GM21367 (cell line): Measurements from ENCODE around the gene HELLS.
"Not testable (repeated sequence)": the region's sequence is repeated elsewhere in the genome, so short reads cannot be mapped to it uniquely, and the experiment has no call there.

Experiments used
- ATAC-seq: cut with Tn5 transposase; IDR thresholded peaks from one replicate; pipeline ENCODE4 v1.9.1; 2021; ENCODE audit not compliant: unreplicated experiment

HELLS gene

DNA sequence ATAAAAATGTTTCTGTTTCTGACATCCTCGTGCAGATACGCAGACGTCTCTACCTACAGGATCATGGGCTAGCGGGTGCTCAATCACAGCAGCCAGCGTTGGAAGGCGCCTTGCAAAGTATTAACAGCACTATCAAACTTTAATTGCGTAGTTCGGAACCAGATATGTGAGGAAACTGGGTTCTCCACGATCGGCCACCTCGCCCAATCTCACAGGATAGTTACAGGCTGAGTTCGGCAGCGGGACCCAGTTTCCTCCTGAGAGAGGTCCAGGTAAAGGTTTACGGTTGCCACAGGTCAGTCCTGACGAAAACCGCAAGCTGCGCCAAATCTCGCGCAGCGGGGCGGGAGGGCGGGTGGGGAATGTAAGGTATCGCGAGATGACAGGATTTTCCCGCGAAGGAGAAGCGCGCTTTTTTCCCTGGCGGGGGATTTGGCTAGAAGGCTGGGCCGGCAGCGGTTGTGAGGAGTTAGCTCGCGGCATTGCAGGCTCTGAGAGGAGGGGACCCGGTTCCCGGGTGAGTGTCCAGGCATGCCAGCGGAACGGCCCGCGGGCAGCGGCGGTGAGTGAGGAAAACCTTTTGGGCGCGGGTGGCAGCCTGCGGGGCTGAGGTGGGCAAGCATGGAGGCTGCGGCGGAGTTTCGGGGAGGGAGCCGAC lies at the start of gene HELLS:
HELLS (plus strand) TSS at position 398 of the 658 bp plus-strand sequence; CDS start at position 532, 134 bp downstream.
- ATAC-seq, result peak; percentile 72

DNA sequence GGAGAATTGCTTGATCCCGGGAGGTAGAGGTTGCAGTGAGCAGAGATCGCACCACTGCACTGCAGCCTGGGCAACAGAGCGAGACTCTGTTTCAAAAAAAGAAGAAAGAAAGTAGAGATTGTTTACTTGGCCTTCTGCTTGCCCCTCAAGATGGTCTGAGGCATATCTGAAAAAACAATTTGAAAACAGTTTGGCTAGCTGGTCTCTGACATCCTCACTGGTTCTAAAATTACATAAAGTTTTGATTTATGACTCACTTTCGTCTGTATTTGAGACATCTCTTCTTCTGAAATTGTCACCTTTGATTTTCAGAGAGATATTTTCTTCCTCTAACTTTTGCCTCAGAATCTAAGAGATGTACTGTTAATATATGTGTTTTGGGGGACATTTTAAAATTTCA lies 49.6 kb upstream of the HELLS start:
- no peak for ATAC-seq

DNA sequence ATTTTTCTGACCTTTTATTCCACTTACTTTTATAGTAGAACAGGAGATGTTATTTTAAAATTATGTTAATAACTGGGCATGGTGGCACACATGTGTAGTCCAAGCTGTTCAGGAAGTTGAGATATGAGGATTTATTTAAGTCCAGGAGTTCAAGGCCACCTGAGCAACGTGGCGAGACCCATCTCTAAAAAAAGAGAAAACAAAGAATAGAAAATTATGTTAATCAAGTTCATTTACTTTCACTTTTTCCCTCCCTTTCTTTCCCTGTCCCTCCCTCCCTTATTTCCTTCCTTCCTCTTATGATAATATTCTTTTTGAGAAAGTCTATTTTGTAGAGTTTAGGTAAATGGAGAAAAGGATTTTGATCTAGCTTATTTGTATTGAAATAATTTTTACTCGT lies 48.9 kb upstream of the HELLS start:
- ATAC-seq, result no peak

DNA sequence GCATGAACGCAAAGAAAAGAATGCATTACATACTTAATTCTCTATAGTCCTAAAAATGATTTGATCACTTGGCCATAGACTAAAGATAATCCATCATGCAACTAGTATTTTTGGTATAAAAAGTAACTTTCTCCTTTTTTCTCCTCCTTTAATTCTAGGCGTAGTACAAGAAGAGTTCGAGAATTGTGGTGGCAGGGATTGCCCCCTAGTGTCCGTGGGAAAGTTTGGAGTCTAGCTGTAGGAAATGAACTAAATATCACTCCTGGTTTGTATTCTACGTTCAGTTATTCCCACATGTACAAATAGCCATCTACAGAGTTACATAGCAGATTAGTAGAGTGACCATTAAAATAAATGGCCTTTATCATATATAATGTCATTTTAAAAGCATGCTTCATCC lies 45.5 kb upstream of the HELLS start:
- no peak for ATAC-seq

DNA sequence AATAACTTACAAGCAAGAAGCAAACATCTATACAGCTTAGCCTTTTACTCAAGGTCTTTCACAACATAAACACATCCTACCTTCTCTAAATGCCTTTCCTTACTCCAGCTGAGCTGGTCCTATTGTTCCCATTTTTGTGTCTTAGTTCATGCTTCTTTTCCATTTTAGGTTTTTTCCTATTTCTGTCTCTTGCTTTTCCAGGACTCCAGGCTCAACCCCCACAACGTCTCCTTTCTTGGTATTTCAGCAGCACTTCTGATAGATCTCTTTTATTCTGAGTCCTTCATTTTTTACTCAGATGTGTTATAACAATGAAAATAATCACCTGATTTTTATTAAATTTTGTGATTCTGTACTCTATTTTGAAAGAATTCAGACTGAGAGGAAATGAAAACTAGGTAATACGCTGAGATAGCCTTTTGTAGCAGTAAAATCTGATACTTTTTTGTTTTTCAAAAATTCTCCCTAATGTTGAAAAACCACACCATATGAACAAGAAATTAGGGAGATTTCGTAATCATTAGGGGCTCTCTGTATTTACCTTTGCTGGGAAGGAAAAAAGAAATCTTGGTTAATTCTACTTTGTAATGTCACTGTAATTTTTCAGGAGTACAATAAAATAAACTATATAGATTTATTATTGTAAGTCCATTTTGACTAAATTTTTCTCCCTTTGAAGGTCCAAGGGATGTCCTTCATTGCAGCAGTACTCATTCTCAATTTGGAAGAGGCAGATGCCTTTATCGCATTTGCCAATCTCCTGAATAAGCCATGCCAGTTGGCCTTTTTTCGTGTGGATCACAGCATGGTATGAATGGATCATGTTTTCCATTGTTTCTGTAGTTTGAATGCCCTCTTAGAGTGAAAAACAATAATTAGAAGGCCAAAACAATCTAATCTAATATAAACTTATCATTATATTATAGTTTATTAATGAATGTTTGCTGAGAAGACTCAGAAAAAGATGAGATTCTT lies 24.0 kb upstream of the HELLS start:
- no peak for ATAC-seq

DNA sequence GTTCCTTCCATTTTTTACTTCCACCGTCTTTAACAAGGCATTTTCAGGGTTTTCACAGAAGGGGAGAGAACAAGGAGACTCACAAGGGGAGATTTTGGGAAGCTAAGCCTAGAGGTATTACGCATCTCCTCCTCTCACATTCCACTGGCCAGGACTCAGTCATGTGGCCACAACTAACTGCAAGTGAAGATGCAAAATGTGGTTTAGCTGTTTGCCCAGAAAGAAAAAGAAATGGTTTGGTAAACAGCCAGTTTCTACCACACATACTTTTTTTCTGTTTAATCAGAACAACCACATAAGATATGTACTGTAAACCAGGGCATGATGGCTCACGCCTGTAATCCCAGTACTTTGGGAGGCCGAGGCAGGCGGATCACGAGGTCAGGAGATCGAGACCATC lies 21.4 kb upstream of the HELLS start:
- no peak for ATAC-seq

DNA sequence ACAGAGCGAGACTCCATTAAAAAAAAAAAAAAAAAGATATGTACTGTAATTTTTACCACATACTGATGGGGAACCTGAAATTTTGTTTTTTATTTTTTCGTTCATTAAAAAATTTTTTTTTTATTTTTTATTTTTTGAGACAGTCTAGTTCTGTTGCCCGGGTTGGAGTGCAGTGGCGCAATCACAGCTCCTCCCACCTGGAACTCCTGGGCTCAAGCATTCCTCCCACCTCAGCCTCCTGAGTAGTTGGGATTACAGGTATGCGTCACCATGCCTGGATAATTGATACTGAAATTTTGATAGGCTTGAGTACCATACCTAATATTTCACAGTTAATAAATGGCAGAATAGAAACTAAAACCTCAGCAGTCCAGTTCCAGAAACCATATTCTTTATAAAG lies 20.9 kb upstream of the HELLS start:
- no peak for ATAC-seq

DNA sequence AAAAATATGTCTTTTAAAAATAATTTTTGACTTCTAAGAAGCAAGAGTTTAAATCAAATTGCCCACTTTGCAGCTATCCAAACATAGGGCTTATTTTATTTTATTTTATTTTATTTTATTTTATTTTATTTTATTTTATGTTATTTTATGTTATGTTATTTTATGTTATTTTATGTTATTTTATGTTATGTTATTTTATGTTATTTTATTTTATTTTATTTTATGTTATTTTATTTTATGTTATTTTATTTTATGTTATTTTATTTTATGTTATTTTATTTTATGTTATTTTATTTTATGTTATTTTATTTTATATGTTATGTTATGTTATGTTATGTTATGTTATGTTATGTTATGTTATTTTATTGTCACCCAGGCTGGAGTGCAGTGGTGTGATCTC lies 14.0 kb upstream of the HELLS start:
- ATAC-seq, result not testable (repeated sequence)

DNA sequence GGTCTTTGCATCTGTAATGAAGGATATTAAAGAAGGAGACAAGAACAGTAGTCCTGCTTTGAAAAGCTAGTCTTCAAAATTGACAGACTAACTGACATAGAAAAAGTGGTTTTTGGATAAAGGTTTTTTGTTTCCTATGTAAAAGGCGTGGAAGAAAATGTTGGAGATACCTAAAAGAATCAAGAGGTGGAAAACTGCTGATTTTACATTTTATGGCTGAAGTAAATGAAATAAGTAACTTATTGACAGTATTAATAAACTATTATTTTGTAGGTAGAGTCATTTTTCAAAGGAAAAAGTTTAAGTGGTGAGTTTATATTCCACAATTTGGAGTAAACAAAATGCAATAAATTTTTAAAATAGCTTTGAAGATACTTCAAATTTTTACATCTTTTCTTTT lies 12.6 kb upstream of the HELLS start:
- no peak for ATAC-seq

DNA sequence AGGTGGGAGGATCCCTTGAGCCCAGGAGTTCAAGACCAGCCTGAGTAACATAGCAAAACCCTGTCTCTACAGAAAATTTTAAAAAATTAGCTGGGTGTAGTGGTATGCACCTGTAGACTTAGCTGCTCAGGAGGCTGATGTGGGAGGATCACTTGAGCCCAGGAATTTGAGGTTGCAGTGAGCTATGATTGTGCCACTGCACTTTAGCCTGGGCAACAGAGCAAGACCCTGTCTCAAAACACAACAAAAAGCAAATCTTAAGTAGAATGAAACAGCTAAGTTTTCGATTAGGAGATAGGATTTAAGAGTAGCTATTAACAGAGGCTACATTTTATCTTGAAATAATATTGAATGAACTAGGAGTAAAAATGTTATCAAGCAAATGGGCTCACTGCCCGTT lies 3.3 kb upstream of the HELLS start:
- not testable (repeated sequence) for ATAC-seq

DNA sequence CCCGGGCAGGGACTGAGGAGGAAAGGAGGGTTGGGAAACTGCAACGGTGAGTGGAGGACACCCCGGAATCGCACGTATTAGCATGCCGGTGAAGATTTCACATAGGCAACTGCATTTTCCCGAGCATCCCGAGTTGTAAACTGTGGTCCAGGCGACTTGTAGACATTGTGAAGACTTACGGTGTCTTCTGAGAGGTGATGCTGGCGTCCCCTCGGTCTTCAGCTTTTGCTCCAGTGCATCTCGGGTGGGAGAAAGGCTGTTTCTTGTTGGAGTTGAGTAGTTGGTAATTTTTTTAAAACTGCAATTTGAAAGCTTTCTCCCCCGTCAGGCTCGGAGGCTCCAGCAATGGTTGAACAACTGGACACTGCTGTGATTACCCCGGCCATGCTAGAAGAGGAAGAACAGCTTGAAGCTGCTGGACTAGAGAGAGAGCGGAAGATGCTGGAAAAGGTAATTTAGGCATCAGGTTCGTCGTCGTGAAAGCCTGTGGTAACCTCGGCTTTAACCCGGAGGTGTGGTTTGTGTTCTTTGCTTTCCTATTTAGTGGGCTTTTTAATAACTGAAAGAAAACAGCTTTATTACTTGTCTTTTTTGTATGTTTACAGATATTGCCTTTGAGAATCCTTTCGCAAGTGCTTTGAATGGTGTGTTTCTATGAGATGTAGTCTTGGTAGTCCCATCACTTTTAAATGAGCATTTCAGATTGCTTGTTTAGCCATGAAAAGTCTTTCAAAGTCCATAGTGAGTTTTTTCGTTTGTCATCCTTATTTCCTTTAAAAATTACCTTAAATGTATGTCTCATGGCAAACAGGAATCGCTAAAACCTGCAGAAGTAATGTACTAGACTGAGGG lies 687 bp downstream of the HELLS start:
- ATAC-seq, result no peak

DNA sequence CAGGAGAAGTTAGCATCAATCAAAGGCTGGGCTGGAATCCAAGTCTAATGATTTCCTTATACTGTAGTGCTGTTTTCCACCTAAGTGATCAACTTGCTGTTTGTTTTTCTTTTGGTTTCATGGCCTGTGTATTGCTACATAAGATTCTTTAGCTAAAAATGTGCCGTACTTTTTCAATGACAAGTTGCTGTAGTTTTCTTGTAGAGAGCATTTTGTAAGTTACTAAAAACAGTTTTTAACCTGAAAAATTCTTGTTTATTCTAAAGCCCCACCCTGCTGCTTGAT lies 1.3 kb downstream of the HELLS start:
- ATAC-seq, result no peak

DNA sequence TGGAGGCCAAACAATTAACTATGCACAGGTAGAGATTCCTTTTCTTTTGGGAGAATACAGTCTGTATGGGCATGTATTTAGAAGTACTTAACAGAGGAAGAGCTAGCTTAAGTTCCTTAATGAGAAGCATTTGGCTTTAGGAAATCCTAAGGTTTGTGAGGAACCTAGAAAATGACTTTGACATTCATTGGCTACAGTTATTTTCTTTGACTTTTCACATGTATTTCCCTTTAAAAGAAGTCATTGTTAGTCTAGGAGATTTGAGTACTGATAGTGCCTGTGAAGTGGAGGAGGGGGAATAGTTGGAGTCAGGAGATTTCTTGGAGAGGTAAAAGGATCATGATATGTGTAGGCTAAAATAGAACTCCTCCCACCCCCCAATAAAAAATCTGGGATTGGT lies 3.6 kb downstream of the HELLS start:
- no peak for ATAC-seq

DNA sequence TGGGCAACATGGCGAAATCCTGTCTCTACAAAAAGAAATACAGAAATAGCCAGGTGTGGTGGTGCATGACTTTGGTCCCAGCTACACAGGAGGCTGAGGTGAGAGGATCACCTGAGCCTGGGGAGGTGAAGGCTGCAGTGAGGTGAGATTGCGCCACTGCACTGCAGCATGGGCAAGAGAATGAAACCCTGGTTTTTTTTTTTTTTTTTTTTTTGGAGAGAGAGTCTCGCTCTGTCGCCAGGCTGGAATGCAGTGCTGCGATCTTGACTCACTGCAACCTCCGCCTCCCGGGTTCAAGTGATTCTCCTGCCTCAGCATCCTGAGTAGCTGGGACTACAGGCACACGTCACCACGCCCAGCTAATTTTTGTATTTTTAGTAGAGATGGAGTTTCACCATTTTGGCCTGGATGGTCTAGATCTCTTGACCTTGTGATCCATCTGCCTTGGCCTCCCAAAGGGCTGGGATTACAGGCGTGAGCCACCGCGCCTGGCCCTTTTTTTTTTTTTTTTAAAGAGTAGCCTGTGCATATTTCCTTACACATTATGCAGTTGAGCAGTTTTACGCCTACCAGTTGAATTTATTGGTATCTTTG lies 22.2 kb downstream of the HELLS start:
- ATAC-seq, result not testable (repeated sequence)

DNA sequence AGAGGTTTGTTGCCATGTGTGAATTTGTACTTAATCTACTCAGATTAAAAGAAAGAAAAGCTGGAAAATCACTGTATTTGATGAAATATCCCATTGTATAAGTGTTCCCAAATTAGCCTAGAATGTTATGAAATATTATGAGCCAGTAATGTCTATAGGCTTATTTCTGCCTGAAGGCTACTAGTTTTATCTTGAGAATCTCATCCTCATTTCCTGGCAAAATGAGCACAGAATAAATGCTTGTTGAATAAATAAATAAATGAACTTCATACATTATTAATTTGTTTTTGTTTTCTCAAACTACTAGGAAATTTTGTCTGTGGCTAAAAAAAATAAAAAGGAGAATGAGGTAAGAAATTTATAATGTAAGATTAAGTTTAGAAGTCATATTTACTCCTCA lies 25.5 kb downstream of the HELLS start:
- ATAC-seq, result no peak

DNA sequence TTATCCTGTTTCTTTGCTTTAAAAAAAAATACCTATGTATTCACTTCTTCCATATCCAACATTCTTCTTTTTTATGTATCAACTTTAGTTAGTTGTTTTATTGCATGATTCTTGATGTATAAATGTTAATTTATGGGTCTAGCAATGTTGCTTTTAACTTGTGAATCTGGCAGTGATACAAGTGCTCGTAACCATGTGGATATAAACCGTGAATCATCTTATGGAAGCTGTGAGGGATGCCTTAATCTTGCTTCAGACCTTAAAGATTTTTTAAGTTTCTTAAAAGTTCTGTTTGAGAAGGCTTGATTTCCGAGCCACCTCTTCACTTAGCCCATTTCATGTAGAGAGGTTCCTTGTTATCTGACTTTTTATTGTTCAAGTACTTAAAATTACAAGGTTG lies 25.9 kb downstream of the HELLS start:
- no peak for ATAC-seq

DNA sequence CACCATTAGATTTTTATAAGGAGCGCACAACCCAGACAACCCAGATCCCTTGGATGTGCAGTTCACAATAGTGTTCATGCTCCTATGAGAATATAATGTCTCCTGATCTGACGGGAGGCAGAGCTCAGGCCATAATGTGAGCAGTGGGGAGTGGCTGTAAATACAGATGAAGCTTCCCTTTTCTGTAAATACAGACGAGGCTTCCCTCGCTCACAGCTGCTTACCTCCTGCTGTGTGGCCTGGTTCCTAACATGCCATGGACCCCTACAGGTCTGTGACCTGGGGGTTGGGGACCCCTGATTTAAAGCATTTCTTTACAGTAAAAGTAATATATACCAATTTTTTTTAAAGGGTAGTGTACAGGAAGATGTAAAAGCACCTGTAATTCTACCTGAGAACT lies 33.2 kb downstream of the HELLS start:
- ATAC-seq, result no peak

DNA sequence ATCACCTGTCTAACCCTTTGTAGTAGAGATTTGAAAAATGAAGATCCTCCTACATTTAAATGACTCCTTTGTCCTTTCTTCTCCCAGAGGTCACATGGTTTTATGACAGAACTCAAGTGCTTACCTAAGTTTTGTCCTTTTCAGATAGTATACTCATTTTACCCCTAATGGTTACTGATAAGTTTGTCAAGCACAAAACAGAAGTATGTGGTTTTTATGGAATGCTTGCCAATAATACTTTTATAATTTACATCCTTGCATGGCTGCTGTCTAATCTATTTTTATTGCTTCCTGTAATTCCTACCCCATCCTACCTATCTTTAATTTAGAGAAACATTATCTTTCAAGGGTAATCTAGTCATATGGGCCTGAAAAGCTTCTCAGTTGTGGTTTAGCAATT lies 37.5 kb downstream of the HELLS start:
- no peak for ATAC-seq

DNA sequence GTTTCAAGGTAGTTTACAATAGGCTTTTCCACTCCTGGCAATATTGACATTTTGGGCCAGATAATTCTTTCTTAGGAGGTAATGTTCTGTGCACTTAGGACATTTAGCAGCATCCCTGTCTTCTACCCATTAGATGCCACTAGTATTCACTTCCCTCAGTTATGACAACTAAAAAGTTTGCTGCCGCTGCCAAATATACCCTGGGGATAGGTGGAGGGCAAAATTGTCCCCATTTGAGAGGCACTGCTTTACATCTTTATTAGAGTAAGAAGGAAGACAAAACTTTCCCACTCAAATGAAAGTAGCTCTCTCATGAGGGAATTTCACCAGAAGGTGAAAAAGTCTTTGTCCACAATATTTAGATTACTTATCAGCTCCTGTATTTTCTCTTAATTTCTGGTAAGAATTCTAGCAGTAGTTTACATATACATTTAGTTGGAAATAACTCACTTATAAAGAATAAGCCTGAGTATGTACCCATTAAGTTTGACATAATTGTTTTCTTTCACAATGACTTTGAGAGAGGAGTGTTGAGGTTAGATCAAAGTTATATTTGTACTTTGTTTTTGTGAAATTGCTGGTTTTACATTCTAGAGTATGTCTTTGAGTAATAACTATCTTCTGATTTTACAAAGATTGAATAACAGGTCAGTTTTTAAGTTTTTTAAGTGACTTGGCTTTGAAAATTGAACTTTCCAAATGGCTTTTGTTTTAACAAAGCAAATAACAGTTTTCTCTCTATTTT lies 46.0 kb downstream of the HELLS start:
- peak; percentile 52 for ATAC-seq

DNA sequence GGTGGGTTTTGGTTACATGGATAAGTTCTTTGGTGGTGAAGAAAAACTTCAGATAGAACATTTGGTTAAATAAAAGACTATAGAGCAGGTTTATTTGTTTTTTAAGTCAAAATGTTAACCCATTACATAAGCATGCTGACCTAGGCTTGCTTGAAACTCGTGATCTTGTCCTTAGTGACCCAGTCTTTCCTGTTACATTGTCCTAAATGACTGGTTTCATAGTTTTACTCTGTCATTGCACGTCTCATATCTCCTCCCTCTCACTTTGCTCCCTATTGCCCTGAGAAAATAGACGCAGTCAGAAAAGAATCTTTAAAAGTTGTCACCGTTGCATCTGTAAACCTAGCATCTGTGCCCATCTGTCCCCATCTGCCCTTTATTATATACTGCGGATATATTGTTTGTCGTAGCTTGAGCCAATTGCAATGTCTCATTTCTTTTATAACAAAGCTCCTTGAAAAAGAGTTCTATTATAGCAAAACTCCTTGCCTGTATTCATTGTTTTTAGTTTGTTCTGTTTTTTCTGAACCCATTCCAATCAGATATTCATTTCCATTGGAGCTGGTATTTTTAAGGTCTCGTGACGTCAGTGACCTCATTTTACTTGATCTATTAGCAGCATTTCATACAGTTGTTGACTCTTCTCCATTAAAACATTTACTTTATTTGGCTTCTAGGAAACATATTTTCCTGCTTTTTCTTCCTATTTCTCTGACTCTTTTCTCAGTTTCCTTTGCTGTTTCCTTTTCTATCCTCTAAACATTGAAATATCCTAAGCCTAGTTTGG lies 57.3 kb downstream of the HELLS start:
- no peak for ATAC-seq
